HG02623 (cell line): ENCODE measurements around the gene OMP.
A peak's percentile ranks its signal among the peaks of the same experiment; 100 is the strongest.
"Not testable (repeated sequence)": the region's sequence is repeated elsewhere in the genome, so short reads cannot be mapped to it uniquely, and the experiment has no call there.

Experiments
- ATAC-seq: cut with Tn5 transposase; IDR thresholded peaks from one replicate; pipeline ENCODE4 v1.9.1; 2021; ENCODE audit warnings: moderate library complexity; ENCODE audit not compliant: unreplicated experiment

OMP gene

DNA sequence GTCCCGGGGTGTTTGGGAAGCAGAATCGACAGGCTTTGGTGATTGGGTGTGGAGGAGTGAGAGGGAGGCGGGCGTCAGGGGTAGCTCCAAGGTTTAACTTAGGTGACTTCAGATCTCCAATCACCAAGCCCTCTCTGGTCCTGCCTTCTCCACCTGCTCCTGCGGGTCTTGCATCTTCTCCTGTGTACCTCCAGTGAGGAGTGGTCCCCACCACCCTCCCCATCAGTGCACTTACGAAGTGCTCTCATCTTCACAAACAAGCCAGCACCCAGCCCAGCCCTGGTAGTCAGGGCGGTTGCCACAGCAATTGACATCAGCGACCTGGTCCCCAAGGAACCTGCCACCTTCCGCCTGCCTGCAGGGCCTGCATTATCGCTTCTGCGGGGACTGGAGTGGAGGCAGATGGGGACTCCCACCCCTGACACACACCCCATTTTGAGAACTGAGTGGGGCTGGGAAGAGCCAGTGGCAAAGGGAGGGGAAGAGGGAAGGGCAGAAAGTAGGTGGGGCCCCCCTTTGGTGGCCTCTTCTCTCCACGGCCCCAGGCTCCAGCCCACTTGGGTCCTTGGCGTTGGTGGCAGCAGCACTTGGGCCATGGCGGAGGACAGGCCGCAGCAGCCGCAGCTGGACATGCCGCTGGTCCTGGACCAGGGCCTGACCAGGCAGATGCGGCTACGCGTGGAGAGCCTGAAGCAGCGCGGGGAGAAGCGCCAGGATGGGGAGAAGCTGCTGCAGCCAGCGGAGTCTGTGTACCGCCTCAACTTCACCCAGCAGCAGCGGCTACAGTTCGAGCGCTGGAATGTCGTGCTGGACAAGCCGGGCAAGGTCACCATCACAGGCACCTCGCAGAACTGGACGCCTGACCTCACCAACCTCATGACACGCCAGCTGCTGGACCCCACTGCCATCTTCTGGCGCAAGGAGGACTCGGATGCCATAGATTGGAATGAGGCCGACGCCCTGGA is at the start of gene OMP:
Gene OMP (plus strand): TSS at position 595 of the 965 bp plus-strand sequence. CDS start 0 bp downstream, at position 595.
- ATAC-seq, result no peak

DNA sequence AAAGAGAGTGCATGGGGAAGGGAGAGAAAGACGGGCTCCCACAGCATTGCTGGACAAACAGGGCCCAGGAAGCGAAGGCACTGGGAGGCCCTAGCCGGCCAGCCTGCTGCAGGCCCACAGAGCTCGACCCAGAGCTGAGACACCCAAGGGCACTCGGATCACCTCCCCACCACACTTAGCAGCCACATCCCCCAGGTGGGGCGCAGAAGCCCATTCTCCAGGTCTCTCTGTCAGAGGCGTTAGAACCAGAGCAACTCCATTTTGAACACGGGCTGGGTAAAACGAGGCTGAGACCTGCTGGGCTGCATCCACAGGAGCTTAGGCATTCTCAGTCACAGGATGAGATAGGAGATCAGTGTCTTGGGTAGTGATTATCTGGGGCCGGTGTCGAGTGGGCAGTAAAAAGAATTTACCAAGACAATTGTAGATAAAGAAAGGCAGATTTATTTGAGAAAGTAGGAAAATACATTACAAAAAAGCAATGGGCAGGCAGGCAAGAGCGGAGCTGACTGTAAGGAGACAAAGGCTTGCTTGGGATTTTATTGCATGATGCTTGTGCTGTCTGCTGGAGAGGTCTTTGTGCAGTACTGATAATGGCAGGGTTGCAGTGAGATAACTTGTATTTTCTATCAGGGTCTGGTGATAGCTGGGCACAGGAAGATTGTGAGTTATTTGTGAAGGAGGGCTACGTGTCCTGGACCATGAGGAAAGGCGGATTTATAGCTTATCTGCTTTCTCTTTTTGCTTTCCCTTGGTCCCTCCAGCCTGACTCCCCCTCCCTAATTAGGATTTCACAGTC is 49.2 kb upstream of the OMP start:
- no peak for ATAC-seq

DNA sequence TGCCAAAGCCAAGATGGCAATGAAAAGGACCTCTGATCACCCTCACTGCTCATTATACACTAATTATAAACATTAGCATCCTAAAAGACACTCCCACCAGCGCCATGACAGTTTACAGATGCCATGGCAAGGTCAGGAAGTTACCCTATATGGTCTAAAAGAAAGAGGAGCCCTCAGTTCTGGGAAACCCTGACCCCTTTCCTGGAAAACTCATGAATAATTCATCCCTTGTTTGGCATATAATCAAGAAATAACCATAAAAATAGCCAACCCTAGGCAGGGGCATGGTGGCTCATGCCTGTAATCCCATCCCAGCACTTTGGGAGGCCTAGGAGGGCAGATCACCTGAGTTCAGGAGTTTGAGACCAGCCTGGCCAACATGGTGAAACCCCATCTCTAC is 48.6 kb upstream of the OMP start:
- no peak for ATAC-seq

DNA sequence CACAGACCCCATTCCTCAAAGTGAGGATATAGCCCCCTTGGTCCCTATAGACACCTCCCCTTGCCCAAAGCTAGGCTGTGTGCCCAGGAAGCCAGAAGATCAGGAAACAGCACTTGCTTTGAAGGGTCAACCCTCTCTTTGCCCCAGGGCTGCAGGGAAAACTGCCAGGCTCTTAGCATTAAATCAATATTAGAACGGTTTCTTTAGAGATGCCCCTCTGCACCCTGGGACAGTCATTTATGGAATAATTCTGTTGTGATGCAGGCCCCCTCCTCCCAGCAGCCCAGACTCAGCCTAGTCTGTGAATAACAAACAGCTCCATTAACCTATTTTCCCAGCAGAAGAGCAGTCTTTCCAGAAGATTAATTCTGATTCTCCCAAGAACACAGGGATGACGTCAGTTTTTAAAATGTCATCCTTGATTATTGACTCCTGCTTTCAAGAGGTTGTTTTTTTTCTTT is 47.5 kb upstream of the OMP start:
- no peak for ATAC-seq

GRCh38 chr11:77055913-77056312 is 46.7 kb upstream of the OMP start:
- ATAC-seq, result no peak

- ATAC-seq, result no peak
Measured at GRCh38 chr11:77056814-77057402, 45.7 kb upstream of the OMP start.

DNA sequence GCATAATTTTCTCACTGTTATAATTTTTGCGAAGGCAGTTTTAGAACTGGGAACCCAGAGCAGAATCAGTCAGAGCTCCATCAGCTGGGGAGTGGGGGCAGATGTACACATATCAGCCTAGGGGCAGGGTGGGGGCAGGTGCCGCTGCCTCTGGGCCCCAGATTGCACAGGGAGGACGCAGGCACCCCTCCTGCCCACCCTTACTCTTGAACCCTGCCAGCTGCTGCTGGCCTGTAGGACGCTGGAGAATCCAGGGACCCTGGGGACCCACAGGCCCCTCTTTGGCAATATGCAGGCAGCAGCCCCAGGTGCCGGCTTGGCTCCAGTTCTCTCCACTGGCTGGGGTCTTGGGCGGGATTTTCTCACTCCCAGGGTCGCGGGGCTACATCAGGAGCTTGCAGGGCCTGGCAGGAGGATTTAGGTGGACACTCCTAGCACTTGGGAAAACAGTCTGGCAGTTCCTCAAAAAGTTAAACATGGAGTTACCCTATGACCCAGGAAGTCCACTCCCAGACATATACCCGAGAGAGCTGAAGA is 44.6 kb upstream of the OMP start:
- no peak for ATAC-seq

GRCh38 chr11:77058900-77059299 is 43.7 kb upstream of the OMP start:
- no peak for ATAC-seq

- no peak for ATAC-seq
Measured at GRCh38 chr11:77059806-77060205, 42.8 kb upstream of the OMP start.

DNA sequence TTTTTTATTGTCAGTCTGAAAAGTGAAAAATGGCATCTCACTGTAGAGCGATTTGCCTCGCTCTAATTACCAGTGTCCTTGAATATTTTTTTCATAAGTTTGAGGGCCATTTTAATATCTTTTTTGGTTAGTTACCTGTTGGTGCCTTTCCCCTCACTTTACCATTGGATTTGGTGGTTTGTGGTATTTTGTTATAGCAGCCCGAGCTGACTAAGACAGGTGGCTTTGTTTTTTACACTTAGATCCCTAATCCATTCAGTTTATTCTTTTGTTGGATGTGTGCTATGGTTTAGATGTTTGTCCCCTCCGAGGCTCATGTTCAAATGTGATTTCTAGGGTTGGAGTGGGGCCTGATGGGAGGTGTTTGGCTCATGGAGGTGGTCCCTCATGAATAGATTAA is 42.4 kb upstream of the OMP start:
- ATAC-seq, result no peak

- ATAC-seq, result not testable (repeated sequence)
Measured at GRCh38 chr11:77061258-77061657, 41.4 kb upstream of the OMP start.

DNA sequence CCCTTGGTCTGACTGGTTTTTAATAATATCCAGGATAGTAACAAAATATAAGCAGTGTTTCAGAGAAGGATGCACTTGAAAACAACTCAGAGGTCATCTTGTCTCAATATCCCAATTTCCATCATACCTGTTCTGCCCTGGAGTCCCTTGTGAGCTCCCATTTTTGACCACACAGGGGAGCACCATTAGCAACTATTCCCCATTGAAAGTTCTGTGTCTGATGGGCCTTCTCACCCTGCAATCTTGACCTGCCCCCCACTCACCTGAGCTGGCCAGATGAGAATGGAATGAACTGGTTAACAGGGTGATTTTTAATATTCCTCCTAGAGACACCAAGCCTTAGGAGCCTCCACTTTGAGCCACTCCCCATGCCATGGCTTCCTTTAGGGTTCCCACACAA is 39.7 kb upstream of the OMP start:
- ATAC-seq, result no peak

DNA sequence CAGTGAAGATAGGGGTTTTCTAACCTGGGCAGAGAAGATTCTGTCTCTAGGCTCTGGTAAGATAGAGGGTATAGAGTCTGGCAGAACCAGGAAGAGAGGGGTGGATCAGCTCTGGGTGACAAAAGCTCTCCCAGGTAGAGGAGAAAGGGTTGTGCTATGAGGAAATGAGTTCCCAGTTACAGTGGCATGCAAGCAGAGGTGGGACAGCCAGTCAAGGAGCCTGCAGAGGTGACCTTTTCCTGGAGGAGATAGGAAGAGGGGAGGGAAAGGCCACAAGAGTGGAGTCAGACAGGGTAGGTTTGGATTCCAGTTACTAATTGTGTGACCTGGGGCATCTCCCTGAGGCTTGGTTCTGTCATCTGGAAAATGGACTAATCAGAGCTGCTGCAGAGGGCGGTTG is 39.2 kb upstream of the OMP start:
- no peak for ATAC-seq

DNA sequence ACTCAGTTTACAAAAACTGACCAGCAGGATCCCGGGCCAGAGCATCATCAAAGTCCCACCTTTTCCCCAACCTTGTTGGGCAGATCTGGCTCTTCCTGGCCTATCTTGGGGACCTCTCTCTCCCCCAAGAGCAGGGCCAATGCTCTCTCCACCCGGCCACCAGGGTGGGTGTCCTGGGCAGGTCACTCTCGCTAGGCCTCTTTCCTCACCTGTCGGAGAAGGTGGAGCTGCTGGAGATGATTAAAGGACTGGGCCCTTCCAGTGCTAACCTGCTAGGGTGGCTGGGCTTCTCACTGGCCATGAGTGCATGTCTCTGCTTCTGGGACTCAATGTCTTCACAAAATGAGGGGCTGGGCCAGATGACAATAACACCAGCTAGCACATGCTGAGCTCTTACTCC is 38.8 kb upstream of the OMP start:
- no peak for ATAC-seq

DNA sequence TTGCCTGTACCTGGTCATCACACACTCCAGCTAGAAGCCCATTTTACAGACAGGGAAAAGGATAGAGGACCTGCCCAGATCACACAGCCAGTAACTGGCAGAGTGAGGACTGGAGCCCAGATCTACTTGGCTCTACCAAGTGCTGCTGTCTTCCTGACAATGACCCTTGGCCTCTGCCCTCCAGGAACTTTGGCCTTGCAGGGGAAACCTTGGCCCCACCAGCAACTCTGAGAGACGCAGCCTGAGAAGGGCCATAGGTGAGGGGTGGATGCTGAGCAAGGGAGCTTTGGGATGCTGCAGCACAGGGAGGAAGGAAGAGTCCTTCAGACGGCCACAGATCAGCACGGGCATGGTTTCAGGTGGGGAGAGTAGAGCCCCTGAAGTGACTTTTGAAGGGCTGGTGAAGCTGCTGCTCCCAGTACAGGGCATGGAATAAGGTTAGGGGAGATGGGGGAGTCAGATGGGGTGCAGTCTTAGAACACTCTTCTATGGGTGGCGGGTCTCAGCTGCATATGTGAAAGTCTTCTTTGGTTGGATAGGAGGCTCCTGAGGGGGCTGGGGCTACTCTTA is 37.9 kb upstream of the OMP start:
- ATAC-seq, result no peak

- no peak for ATAC-seq
Measured at GRCh38 chr11:77065878-77066228, 36.8 kb upstream of the OMP start.

DNA sequence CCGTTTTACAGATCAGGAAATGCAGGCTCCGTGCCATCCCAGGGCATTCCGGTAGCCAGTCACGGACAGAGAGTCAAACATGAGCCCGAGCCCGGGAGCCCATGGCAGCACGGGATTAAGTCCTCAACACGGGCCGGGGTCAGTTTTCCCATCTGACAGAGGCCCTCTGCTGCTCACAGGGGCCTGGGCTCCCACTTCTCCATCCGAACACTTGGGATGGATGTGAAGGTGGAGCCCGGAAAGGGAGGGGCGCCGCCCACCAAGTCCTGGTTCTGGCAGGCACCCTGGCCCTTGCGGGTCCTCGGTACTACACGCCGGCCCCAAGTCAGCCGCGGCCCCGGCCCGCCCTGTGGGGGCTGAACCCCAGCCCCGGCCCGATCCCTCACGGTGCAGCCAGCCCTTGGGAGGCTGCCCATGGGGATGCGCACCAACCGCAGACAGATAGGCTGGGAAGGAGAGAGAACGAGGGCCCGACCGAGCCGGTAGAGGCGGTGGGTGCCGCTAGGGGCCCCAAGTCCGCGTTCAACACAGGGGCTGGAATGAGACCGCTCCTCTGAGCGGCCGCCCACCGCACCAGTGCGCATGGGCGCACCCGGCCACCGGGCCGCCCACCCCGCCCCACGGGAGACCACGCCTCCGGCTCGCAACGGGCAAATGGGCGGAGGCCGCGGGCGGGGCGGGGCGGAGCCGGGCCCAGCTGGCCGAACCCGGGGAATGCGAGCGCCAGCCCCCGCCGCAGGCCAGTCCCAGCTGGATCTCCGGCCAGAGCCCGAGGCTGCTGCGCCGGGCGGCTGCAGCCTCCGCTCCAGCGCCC is 36.2 kb upstream of the OMP start, which contains the start of gene CAPN5:
Gene CAPN5 (plus strand): TSS at position 743 of the 814 bp plus-strand sequence. CDS start 17,916 bp downstream, outside the sequence.
- ATAC-seq, result peak; percentile 85

DNA sequence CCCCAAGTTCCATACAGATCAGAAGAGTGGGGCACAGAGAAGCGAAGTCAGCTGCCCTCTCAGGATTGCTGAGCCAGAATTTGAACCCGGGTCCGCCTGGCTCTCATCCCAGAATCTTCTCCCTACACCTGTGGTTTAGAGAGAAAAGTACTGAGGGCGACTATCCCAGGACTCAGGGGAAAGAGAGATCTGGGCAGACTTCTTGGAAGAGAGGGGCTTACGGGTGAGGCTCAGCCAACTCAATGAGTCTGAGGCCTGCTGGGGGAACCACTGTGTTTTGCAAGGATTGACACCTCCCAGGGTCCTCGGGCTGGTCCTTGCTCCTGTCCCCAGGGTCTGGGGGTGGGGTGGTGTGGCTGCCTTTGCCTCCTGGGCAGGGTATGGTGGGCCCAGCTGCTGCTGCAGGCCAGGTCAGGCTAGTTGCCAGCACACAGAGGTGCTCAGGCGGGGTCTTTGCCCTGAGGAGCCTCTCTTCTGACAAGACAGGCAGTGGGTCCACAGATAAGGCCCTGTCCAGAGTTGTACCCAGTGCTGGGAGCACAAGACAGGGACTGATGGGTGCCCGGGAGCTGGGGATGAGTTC is 34.7 kb upstream of the OMP start:
- no peak for ATAC-seq
